Calu3 (cell line): ENCODE measurements around the gene CALHM3. TPM values are rescaled to one million over a fixed set of nuclear protein-coding genes. Genes with fewer than 3 reads are reported as not detected.

Experiments used
- BruUV-seq: library from RNA; stranded (reverse); fragments of 400-500 nt; replicated peaks from 2 replicates; lab custom pipeline; 2021; lab: Mats Ljungman, UMichigan
- CTCF ChIA-PET: fragments of 300-600 bp; sonication (Branson Sonifier 250); formaldehyde crosslinking; loops from one replicate; lab custom pipeline; 2022; ENCODE audit warnings: antibody characterized with exemption; lab: Charles Lee
- DNase-seq: peaks from one replicate; pipeline ENCODE4 v3.0.0; 2022
- H3K27ac Mint-ChIP-seq: one replicate; pipeline ENCODE4 v1.8.0; 2022; ENCODE audit warnings: mixed read lengths; ENCODE audit not compliant: unreplicated experiment
- H3K27me3 Mint-ChIP-seq: one replicate; pipeline ENCODE4 v1.8.0; 2022; ENCODE audit warnings: mixed read lengths; ENCODE audit not compliant: unreplicated experiment
- H3K36me3 Mint-ChIP-seq: one replicate; pipeline ENCODE4 v1.8.0; 2022; ENCODE audit warnings: mild to moderate bottlenecking, moderate library complexity, mixed read lengths; ENCODE audit not compliant: insufficient read depth, unreplicated experiment
- H3K4me1 Mint-ChIP-seq: one replicate; pipeline ENCODE4 v1.8.0; 2022; ENCODE audit warnings: mild to moderate bottlenecking, low read depth, mixed read lengths; ENCODE audit not compliant: unreplicated experiment
- H3K4me3 Mint-ChIP-seq: one replicate; pipeline ENCODE4 v1.8.0; 2022; ENCODE audit warnings: mild to moderate bottlenecking, low read depth, moderate library complexity, mixed read lengths; ENCODE audit not compliant: unreplicated experiment
- H3K9me3 Mint-ChIP-seq: one replicate; pipeline ENCODE4 v1.8.0; 2022; ENCODE audit warnings: low read depth, mixed read lengths; ENCODE audit not compliant: unreplicated experiment
- intact Hi-C: fragments of 100-400 bp; cut with micrococcal nuclease; formaldehyde crosslinking; loops from one replicate; pipeline ENCODE4 v1.10.0; 2022; ENCODE audit not compliant: unreplicated experiment
- total RNA-seq: library from RNA; stranded (reverse); gene quantifications from 2 replicates; pipeline ENCODE4 v1.2.3, GENCODE V29; 2022
- TF ChIP-seq, protein P1 (sequence below): fragments of 200-600 bp; IDR thresholded peaks from one replicate; pipeline ENCODE4 v1.8.0; 2022; ENCODE audit warnings: antibody characterized with exemption; ENCODE audit not compliant: unreplicated experiment

The CALHM3 gene
- total RNA-seq, 1 experiment from 2014 or later: not detected

GRCh38 chr10:103459615-103460014, 19.4 kb downstream of the CALHM3 start:
- DNase-seq: no peak
- H3K4me3 Mint-ChIP-seq: no peak overlapping the region

DNA sequence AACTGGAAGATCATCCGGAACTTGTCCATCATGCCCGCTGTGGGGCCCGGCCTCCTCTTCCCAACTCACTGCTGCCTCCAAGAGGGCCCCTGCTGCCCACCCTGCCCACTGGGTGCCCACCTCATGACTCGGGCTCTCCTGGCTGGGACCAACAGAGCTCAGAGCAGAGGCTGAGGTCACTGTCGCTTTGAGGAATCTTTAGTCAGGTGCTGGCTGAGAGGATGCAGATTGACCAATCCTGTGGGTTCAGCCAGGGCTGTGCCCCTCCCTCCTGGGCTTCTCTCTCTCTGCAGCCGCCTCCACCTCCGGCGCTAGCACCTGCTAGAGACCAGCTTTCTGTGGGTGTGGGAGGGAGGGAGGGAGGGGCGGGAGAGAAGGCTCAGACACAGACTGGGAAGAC, 20.3 kb downstream of the CALHM3 start, which contains the start of gene CALHM1:
CALHM1 (minus strand) TSS at position 181 of the 400 bp plus-strand sequence; CDS start at position 32, 149 bp downstream.
- CTCF ChIA-PET: no interaction called here
- BruUV-seq: no TSS peak

More at GRCh38 chr10:103459615-103460014, 19.4 kb downstream of the CALHM3 start:
- H3K36me3 Mint-ChIP-seq: no peaks in the 10 kb centered on the region
- H3K4me1 Mint-ChIP-seq: no peaks in the 10 kb centered on the region
- CTCF ChIA-PET: no interaction called here
- intact Hi-C loops: no loop called here
- no TSS peak for BruUV-seq
- no peaks in the 10 kb centered on the region for H3K9me3 Mint-ChIP-seq
- H3K27ac Mint-ChIP-seq: no peak overlapping the region
- H3K27me3 Mint-ChIP-seq: no peaks in the 10 kb centered on the region
- TF ChIP-seq, protein P1, sequence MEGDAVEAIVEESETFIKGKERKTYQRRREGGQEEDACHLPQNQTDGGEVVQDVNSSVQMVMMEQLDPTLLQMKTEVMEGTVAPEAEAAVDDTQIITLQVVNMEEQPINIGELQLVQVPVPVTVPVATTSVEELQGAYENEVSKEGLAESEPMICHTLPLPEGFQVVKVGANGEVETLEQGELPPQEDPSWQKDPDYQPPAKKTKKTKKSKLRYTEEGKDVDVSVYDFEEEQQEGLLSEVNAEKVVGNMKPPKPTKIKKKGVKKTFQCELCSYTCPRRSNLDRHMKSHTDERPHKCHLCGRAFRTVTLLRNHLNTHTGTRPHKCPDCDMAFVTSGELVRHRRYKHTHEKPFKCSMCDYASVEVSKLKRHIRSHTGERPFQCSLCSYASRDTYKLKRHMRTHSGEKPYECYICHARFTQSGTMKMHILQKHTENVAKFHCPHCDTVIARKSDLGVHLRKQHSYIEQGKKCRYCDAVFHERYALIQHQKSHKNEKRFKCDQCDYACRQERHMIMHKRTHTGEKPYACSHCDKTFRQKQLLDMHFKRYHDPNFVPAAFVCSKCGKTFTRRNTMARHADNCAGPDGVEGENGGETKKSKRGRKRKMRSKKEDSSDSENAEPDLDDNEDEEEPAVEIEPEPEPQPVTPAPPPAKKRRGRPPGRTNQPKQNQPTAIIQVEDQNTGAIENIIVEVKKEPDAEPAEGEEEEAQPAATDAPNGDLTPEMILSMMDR: no peak

DNA sequence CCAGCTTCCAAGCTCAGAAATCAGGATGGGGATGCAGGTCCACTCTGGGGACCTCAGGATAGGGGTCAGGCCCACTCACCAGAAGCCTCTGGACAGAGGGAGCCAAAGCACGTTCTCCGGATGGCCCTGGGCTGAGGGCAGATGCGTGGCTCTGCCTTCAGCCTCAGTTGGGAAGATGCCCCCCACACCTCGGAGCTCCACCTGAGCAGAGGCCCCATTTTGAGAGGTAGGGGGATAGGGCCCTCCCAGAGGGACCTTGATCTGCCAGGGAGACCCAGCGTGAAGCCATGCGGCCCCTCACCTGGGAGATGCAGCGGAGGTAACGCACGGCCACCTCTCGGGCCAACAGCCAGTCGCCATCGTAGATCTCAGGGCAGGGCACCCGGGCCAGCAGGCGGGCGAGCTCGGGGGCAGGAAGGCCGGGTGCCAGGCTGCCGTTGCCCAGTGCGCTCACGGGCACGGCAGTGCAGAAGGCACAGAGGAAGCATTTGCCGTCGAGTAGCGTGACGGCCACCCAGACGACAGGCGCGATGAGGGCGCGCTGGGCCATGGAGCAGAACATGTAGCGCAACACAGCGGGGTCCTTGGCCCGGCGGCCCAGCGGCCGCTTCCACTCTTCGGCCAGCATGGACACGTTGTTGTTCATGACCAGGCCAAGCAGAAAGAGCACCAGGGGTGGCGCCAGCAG, 21.0 kb downstream of the CALHM3 start:
- intact Hi-C loops: no loop called here
- no peak overlapping the region for H3K27ac Mint-ChIP-seq
- H3K36me3 Mint-ChIP-seq: no peaks in the 10 kb centered on the region
- no peaks in the 10 kb centered on the region for H3K4me1 Mint-ChIP-seq
- H3K27me3 Mint-ChIP-seq: no peaks in the 10 kb centered on the region
- TF ChIP-seq, protein P1: no peak
- DNase-seq: no peak
- no TSS peak for BruUV-seq
- no peaks in the 10 kb centered on the region for H3K9me3 Mint-ChIP-seq
- no peak overlapping the region for H3K4me3 Mint-ChIP-seq
- CTCF ChIA-PET: no interaction called here

More for the DNA sequence above, 20.3 kb downstream of the CALHM3 start, which contains the start of gene CALHM1:
- Mint-ChIP-seq H3K9me3 (no peaks in the 10 kb centered on the region), H3K27ac (no peak within 1 kb of the TSS), H3K27me3 (no peaks in the 10 kb centered on the region), H3K4me1 (no peaks in the 10 kb centered on the region), H3K4me3 (no peak within 1 kb of the TSS), H3K36me3 (no peaks in the 10 kb centered on the region)
- TF ChIP-seq, protein P1: no peak
- intact Hi-C loops: no loop called here
- DNase-seq: no peak

DNA sequence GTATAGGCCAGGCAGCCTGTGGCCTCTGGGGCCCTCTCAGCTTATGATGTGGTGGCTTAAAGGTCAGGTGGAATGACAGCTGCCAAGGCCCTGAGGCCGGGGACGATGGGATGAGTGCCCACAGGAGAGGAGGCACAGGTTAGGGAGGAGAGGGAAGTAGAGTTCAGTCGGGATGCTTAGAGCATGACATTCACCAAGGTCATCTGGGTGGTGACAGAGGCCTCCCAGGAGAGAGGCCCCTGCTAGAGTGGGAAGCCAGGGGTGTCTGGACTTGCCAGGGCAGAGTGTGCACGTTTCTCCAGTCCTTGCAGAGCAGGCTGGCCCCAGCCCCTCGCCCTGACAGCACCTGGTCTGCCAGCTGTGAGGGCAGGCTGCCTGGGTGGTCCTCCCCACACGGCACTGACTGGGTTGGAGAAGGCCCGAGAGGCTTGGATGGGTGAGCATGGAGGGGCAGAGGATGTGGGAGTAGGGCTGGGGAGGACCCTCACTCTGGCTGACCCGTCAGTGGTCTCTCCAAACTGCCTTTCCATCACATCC, 21.8 kb downstream of the CALHM3 start:
- Mint-ChIP-seq H3K4me3 (no peak overlapping the region), H3K4me1 (no peaks in the 10 kb centered on the region), H3K36me3 (peaks cover under 1% of the 10 kb centered on the region), H3K27me3 (no peaks in the 10 kb centered on the region), H3K9me3 (no peaks in the 10 kb centered on the region), H3K27ac (no peak overlapping the region)
- no TSS peak for BruUV-seq
- no peak for DNase-seq
- CTCF ChIA-PET: no interaction called here
- TF ChIP-seq, protein P1: no peak
- intact Hi-C loops: no loop called here
